Neural cell (in vitro differentiated cells): Measurements from ENCODE around the gene NDUFV1. TPM values are rescaled to one million over a fixed set of nuclear protein-coding genes. Genes with fewer than 3 reads are reported as not detected.
"Not testable (repeated sequence)": the region's sequence is repeated elsewhere in the genome, so short reads cannot be mapped to it uniquely, and the experiment has no call there.

Source experiments
- H2AFZ ChIP-seq: fragments of 200-600, 300-800 bp; sonication (generic), shearing (Covaris generic); 2 replicates; pipeline ENCODE4 v1.6.0; 2014; ENCODE audit warnings: low read depth, mild to moderate bottlenecking, antibody characterized with exemption, low read length, moderate library complexity
- H3F3A ChIP-seq: fragments of 200-600 bp; shearing (Covaris generic); 2 replicates; pipeline ENCODE4 v1.6.1; 2016; ENCODE audit warnings: mild to moderate bottlenecking, moderate library complexity, mixed read lengths, antibody characterized with exemption, low read length; ENCODE audit not compliant: insufficient read depth, poor library complexity, severe bottlenecking
- H3K27ac ChIP-seq: fragments of 200-600, 300-800 bp; sonication (generic), shearing (Covaris generic); 2 replicates; pipeline ENCODE4 v1.5.1; 2014; ENCODE audit warnings: mild to moderate bottlenecking, low read length, moderate library complexity
- H3K27me3 ChIP-seq: fragments of 300-800, 200-600 bp; sonication (generic), shearing (Covaris generic); 2 replicates; pipeline ENCODE4 v1.6.0; 2014; ENCODE audit warnings: mild to moderate bottlenecking, low read depth, low read length, moderate library complexity; ENCODE audit not compliant: insufficient read depth
- H3K36me3 ChIP-seq: fragments of 300-800, 200-600 bp; sonication (generic), shearing (Covaris generic); 2 replicates; pipeline ENCODE4 v1.5.1; 2014; ENCODE audit warnings: mild to moderate bottlenecking, antibody characterized with exemption, low read length, moderate library complexity; ENCODE audit not compliant: insufficient read depth
- H3K4me2 ChIP-seq: fragments of 300-800, 200-600 bp; sonication (generic), shearing (Covaris generic); 2 replicates; pipeline ENCODE4 v1.6.0; 2014; ENCODE audit warnings: mild to moderate bottlenecking, low read length
- H3K4me3 ChIP-seq: fragments of 300-800, 200-600 bp; sonication (generic), shearing (Covaris generic); 2 replicates; pipeline ENCODE4 v1.5.1; 2014; ENCODE audit warnings: mild to moderate bottlenecking, low read length, moderate library complexity
- H3K79me2 ChIP-seq: fragments of 200-600 bp; shearing (Covaris generic); replicated peaks from 2 replicates; pipeline ENCODE4 v1.6.0; 2014; ENCODE audit warnings: mild to moderate bottlenecking, low read length, moderate library complexity; ENCODE audit not compliant: insufficient read depth
- H3K9ac ChIP-seq: fragments of 300-800, 200-600 bp; sonication (generic), shearing (Covaris generic); 2 replicates; pipeline ENCODE4 v1.6.1; 2016; ENCODE audit warnings: mild to moderate bottlenecking, low read length, mixed read lengths
- H3K9me2 ChIP-seq: fragments of 200-600 bp; shearing (Covaris generic); 2 replicates; pipeline ENCODE4 v1.6.1; 2016; ENCODE audit warnings: mild to moderate bottlenecking, low read length, mixed read lengths; ENCODE audit not compliant: insufficient read depth
- H3K9me3 ChIP-seq: fragments of 200-600, 300-800 bp; sonication (generic), shearing (Covaris generic); 2 replicates; pipeline ENCODE4 v1.6.1; 2016; ENCODE audit warnings: mild to moderate bottlenecking, mixed run types, low read length, moderate library complexity, mixed read lengths
- H4K20me1 ChIP-seq: fragments of 200-600 bp; shearing (Covaris generic); 2 replicates; pipeline ENCODE4 v1.6.1; 2016; ENCODE audit warnings: mild to moderate bottlenecking, mixed run types; ENCODE audit not compliant: insufficient read depth
- EP300 ChIP-seq: fragments of 450-650 bp; conservative IDR thresholded peaks from 2 replicates; pipeline ENCODE4 v1.6.1; 2014; ENCODE audit warnings: antibody characterized with exemption, mild to moderate bottlenecking, moderate library complexity; ENCODE audit not compliant: poor library complexity, severe bottlenecking
- EZH2 ChIP-seq: fragments of 200-600, 300-800 bp; shearing (Covaris generic), sonication (generic); IDR thresholded peaks from 2 replicates; pipeline ENCODE4 v1.6.1; 2014; ENCODE audit warnings: antibody characterized with exemption, low read length, borderline replicate concordance, mild to moderate bottlenecking; ENCODE audit not compliant: insufficient read depth, poor library complexity, severe bottlenecking
- MXI1 ChIP-seq: fragments of 450-650 bp; conservative IDR thresholded peaks from 2 replicates; pipeline ENCODE4 v1.6.1; 2014; ENCODE audit warnings: antibody characterized with exemption, mild to moderate bottlenecking; ENCODE audit not compliant: poor library complexity, severe bottlenecking
- POLR2AphosphoS5 ChIP-seq: IDR thresholded peaks from 2 replicates; pipeline ENCODE4 v1.6.1; 2012
- RAD21 ChIP-seq: fragments of 450-650 bp; conservative IDR thresholded peaks from 2 replicates; pipeline ENCODE4 v1.6.1; 2014; ENCODE audit warnings: antibody characterized with exemption, mild to moderate bottlenecking, moderate library complexity
- SMC3 ChIP-seq: fragments of 450-650 bp; conservative IDR thresholded peaks from 2 replicates; pipeline ENCODE4 v1.6.1; 2014; ENCODE audit warnings: antibody characterized with exemption, mild to moderate bottlenecking, moderate library complexity; ENCODE audit not compliant: poor library complexity
- TAF1 ChIP-seq: IDR thresholded peaks from 2 replicates; pipeline ENCODE4 v1.6.1; 2012; ENCODE audit warnings: low read depth
- polyA plus RNA-seq: library from polyadenylated mRNA; depleted of rRNA; stranded (reverse); fragments of >200 nt; gene quantifications from 2 replicates; pipeline ENCODE4 v1.2.3, GENCODE V29; 2014
- TF ChIP-seq, protein P1 (sequence below): IDR thresholded peaks from 2 replicates; pipeline ENCODE4 v1.6.1; 2012; ENCODE audit warnings: borderline replicate concordance
- TF ChIP-seq, protein P2 (sequence below): fragments of 450-650 bp; IDR thresholded peaks from 2 replicates; pipeline ENCODE4 v1.5.1; 2014; ENCODE audit warnings: antibody characterized with exemption, mild to moderate bottlenecking, moderate library complexity; ENCODE audit not compliant: poor library complexity, severe bottlenecking

NDUFV1 gene
- polyA plus RNA-seq, 1 donor from 2014 or later = 393 TPM

DNA sequence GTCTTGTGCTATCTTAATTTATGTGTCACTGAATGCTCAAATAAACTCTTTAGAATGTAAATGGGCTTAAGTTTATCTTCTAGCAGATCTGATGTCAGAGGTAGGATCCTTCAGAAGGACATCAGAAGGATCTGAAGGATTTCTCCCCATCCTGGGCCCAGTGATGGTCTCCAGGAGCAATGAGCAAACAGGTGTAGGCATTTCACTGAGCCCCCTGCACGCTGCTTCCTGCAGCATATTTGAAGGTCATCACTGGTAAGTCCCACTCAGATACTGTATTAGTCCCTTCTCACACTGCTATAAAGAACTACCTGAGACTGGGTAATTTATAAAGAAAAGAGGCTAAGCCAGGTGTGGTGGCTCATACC lies 18.6 kb upstream of the NDUFV1 start:
- Histone ChIP-seq H3K79me2 (no peaks in the 10 kb centered on the region), H3K9me3 (no peaks in the 10 kb centered on the region), H4K20me1 (no peaks in the 10 kb centered on the region), H3K4me2 (no peak overlapping the region), H3K4me3 (no peak overlapping the region), H3K27ac (no peak overlapping the region), H3K36me3 (no peaks in the 10 kb centered on the region), H3F3A (no peaks in the 10 kb centered on the region), H3K9me2 (no peaks in the 10 kb centered on the region), H3K9ac (no peak overlapping the region), H2AFZ (no peak overlapping the region), H3K27me3 (no peaks in the 10 kb centered on the region)
- no peak for TF ChIP-seq MXI1
- TF ChIP-seq EP300 = no peak

DNA sequence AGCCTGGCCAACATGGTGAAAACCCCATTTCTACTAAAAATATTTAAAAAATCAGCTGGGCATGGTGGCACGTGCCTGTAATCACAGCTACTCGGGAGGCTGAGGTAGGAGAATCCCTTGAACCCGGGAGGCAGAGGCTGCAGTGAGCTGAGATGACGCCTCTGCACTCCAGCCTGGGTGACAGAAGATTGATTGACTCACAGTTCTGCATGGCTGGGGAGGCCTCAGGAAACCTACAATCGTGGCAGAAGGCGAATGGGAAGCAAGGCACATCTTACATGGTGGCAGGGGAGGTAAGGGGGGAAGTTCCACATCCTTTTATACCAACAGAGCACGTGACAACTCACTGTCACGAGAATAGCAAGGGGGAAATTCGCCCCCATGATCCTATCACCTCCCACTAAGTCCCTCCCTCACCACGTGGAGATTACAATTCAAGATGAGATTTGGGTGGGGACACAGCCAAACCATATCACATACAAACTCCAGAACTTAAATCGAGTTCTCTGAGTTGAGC lies 17.8 kb upstream of the NDUFV1 start:
- H3K36me3 ChIP-seq, H4K20me1 ChIP-seq, H3K9me3 ChIP-seq, H3K9me2 ChIP-seq, H3K9ac ChIP-seq, H3K4me2 ChIP-seq, H3K27me3 ChIP-seq, H3K4me3 ChIP-seq, H3F3A ChIP-seq, H3K79me2 ChIP-seq, H2AFZ ChIP-seq, H3K27ac ChIP-seq: not testable (repeated sequence)

DNA sequence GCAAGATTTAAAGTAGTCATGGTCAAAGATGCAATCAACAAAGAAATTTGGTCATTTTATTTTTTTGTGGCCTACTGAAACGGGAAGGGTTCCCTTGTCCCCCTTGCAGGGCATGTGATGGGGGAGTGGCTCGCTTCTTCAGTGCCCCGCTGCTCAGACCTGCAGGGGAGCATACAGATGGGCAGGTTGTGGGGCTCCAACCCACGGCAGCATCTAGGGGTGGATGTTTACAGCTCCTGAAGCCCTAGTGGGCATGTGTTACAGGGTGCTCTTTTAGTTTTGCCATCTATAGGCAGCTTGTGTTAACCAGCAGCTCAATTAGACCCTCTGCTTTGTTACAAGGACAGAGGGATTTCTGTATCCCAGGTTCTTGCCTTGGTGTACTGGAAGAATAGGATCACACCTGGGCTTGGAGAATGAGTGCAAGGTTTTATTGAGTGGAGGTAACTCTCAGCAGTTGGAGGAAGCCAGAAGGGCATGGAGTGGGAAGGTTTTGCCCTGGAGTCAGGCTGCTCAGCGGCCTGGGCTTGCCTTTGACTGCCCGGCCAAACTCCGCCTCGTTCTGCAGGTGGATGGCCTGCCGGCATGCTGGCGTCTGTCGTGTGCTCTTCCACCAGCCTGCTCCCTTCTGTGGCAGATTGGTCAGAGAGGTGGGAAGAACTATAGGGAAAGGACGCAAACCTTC lies 13.7 kb upstream of the NDUFV1 start:
- Histone ChIP-seq H3K4me3 (no peak overlapping the region), H3K4me2 (no peak overlapping the region), H3K9ac (no peak overlapping the region), H3K36me3 (no peaks in the 10 kb centered on the region), H3K27me3 (no peaks in the 10 kb centered on the region), H3K9me3 (no peaks in the 10 kb centered on the region), H3F3A (no peaks in the 10 kb centered on the region), H3K79me2 (no peaks in the 10 kb centered on the region), H4K20me1 (no peaks in the 10 kb centered on the region), H3K27ac (no peak overlapping the region), H2AFZ (no peak overlapping the region), H3K9me2 (no peaks in the 10 kb centered on the region)
- TF ChIP-seq MXI1 (no peak), EZH2 (no peak), EP300 (no peak), POLR2AphosphoS5 (no peak), TAF1 (no peak), SMC3 (no peak), RAD21 (no peak)
- TF ChIP-seq, protein P1, sequence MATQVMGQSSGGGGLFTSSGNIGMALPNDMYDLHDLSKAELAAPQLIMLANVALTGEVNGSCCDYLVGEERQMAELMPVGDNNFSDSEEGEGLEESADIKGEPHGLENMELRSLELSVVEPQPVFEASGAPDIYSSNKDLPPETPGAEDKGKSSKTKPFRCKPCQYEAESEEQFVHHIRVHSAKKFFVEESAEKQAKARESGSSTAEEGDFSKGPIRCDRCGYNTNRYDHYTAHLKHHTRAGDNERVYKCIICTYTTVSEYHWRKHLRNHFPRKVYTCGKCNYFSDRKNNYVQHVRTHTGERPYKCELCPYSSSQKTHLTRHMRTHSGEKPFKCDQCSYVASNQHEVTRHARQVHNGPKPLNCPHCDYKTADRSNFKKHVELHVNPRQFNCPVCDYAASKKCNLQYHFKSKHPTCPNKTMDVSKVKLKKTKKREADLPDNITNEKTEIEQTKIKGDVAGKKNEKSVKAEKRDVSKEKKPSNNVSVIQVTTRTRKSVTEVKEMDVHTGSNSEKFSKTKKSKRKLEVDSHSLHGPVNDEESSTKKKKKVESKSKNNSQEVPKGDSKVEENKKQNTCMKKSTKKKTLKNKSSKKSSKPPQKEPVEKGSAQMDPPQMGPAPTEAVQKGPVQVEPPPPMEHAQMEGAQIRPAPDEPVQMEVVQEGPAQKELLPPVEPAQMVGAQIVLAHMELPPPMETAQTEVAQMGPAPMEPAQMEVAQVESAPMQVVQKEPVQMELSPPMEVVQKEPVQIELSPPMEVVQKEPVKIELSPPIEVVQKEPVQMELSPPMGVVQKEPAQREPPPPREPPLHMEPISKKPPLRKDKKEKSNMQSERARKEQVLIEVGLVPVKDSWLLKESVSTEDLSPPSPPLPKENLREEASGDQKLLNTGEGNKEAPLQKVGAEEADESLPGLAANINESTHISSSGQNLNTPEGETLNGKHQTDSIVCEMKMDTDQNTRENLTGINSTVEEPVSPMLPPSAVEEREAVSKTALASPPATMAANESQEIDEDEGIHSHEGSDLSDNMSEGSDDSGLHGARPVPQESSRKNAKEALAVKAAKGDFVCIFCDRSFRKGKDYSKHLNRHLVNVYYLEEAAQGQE = no peak
- TF ChIP-seq, protein P2, sequence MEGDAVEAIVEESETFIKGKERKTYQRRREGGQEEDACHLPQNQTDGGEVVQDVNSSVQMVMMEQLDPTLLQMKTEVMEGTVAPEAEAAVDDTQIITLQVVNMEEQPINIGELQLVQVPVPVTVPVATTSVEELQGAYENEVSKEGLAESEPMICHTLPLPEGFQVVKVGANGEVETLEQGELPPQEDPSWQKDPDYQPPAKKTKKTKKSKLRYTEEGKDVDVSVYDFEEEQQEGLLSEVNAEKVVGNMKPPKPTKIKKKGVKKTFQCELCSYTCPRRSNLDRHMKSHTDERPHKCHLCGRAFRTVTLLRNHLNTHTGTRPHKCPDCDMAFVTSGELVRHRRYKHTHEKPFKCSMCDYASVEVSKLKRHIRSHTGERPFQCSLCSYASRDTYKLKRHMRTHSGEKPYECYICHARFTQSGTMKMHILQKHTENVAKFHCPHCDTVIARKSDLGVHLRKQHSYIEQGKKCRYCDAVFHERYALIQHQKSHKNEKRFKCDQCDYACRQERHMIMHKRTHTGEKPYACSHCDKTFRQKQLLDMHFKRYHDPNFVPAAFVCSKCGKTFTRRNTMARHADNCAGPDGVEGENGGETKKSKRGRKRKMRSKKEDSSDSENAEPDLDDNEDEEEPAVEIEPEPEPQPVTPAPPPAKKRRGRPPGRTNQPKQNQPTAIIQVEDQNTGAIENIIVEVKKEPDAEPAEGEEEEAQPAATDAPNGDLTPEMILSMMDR = no peak
